NCI-H1436 treated with DMSO at 0.1 percent for 48 hours (cell line): ENCODE measurements around the gene KMT2B.

Experiments used
- DNase-seq: peaks from one replicate; lab custom pipeline; 2025; lab: John Stamatoyannopoulos, UW

Gene KMT2B

DNA sequence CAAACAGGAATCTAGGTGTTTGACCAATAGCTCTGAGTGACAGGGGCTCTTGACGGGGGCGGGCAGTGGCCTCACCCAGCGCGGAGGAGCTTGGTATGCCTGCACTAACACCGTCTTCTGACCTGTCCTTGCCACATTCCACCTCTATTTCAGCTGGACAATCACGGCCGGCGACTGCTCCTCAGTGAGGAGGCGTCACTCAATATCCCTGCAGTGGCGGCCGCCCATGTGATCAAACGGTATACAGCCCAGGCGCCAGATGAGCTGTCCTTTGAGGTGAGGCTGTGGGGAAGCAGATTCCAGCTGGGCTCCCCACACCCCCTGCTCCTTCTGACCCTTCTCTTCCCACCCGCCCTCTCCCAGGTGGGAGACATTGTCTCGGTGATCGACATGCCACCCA lies 62.3 kb downstream of the KMT2B start:
- DNase-seq: no peak

DNA sequence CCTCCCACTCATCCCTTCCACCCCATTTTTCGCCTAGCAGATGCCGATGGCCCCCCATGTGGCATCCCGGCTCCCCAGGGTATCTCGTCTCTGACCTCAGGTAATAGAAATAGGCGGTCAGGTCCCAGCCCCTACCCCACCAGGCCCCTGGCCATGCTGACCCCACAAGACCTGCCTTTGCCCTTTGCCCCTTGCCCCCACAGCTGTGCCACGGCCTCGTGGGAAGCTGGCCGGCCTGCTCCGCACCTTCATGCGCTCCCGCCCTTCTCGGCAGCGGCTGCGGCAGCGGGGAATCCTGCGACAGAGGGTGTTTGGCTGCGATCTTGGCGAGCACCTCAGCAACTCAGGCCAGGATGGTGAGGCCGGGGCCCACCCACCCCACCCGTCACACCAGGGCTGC lies 62.9 kb downstream of the KMT2B start:
- DNase-seq: no peak

DNA sequence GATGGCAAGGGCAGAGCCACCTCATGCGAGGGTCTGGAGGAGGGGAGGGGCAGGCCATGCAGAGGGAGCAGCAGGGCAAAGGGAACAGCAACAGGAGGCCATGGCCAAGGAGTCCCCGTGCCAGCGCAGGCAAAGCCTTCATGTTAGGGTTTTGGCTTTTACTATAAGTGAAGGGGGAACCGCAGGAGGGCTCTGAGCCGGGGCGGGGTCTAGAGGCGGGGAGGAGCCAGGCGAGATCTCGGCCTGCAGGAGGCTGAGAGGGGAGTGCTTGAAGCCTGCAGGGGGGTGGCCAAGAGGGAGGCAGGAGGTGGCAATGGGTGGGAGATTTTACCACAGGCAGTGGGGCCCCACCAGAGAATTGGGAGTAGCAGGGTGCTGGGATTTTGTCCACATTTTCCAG lies 63.8 kb downstream of the KMT2B start:
- no peak for DNase-seq

DNA sequence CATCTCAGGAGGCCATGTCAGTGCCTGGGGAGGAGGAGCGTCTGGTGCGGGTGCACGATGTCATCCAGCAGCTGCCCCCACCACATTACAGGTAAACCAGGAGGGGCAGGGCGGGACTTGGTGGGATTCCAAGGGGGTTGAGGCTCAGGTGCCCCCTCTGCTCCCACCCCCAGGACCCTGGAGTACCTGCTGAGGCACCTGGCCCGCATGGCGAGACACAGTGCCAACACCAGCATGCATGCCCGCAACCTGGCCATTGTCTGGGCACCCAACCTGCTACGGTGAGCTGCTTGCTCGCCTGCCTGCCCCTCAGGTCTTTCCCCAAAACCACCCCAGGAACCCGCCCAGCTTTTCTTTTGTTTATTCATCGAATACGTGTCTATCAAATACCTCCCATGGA lies 64.8 kb downstream of the KMT2B start:
- no peak for DNase-seq

DNA sequence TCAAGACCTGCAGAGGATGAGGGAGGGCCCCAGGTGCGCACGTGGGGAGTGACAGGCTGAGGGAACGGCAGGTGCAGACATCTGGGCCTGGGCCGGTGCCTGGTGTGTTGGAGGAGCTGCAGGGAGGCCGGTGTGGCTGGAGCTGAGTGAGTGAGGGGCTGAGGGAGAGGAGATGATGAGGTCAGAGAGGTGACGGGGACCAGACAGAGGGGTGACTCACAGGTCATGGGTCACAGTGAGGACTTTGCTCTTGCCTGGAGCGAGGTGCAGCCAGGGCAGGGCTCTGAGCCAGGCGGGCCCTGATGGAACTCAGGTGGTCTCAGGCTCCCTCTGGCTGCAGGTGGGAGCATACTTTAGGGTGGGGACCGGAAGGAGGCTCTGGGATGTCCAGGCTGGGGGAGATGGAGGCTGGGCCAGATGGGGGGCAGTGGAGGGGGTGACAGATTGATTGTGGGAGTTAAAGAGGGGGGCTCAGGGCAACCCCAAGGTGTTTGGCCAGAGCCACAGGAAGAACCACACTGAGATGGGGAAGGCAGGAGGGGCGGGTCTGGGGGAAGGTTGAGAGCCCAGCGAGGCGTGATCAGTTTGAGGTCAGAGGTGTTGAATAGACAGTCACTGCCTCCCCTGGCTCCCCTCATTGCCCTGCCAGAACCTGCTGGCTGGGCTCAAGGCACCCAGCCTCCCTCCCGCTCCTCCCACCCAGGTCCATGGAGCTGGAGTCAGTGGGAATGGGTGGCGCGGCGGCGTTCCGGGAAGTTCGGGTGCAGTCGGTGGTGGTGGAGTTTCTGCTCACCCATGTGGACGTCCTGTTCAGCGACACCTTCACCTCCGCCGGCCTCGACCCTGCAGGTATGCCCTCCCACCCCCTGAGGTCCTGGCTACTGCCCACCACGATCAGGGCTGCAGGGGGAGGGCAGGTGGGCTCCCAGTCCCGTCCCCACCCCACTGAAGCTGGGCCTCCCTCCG lies 65.9 kb downstream of the KMT2B start:
- no peak for DNase-seq

DNA sequence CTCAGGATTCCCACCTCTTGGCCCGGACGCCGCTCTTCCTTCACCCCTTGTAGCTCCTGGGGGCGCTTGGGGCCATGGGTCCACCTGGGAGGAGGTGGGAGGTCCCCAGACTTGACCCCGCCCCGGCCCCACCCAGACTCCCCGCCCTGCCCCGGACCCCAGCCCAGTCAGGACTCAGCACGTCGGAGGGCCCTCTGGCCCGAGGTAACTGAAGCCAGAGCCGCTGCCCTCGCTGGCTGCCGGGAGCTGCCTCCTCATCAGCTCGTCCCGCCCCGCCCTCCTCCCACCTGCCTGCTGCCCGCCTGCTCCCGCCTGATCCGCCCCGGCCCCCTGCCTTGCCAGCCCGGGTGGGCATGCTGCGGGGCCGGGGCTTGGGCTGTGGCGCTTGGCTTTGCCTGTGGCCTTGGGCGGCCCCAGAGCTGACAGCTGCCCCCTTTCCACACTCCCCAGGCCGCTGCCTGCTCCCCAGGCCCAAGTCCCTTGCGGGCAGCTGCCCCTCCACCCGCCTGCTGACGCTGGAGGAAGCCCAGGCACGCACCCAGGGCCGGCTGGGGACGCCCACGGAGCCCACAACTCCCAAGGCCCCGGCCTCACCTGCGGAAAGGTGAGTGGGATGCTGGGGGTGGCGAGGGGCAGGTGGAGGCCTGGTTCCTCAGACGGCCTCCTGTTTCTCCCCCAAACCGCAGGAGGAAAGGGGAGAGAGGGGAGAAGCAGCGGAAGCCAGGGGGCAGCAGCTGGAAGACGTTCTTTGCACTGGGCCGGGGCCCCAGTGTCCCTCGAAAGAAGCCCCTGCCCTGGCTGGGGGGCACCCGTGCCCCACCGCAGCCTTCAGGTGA lies 66.9 kb downstream of the KMT2B start:
- DNase-seq: no peak

DNA sequence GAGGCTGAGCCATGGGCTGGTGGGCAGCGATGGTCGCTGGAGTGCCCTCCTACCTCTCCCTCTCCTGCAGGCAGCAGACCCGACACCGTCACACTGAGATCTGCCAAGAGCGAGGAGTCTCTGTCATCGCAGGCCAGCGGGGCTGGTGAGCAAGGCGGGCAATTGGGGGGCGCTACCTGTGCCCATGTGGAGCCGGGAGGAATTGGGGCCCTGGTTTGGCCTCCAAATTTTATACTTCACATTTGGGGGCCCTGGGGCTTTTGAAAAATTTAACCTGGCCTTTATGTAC lies 67.5 kb downstream of the KMT2B start:
- no peak for DNase-seq

DNA sequence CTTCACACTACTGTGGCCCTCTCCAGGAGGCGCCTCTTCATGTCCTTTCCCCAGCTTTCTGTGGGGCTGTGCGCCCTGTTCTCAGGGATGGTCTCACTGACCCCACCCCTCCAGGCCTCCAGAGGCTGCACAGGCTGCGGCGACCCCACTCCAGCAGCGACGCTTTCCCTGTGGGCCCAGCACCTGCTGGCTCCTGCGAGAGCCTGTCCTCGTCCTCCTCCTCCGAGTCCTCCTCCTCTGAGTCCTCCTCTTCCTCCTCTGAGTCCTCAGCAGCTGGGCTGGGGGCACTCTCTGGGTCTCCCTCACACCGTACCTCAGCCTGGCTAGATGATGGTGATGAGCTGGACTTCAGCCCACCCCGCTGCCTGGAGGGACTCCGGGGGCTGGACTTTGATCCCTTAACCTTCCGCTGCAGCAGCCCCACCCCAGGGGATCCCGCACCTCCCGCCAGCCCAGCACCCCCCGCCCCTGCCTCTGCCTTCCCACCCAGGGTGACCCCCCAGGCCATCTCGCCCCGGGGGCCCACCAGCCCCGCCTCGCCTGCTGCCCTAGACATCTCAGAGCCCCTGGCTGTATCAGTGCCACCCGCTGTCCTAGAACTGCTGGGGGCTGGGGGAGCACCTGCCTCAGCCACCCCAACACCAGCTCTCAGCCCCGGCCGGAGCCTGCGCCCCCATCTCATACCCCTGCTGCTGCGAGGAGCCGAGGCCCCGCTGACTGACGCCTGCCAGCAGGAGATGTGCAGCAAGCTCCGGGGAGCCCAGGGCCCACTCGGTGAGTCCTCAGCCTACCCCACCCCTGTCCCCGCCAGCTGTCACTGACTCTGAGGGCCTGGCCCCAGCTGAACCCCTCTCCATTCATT lies 68.7 kb downstream of the KMT2B start:
- DNase-seq: no peak

DNA sequence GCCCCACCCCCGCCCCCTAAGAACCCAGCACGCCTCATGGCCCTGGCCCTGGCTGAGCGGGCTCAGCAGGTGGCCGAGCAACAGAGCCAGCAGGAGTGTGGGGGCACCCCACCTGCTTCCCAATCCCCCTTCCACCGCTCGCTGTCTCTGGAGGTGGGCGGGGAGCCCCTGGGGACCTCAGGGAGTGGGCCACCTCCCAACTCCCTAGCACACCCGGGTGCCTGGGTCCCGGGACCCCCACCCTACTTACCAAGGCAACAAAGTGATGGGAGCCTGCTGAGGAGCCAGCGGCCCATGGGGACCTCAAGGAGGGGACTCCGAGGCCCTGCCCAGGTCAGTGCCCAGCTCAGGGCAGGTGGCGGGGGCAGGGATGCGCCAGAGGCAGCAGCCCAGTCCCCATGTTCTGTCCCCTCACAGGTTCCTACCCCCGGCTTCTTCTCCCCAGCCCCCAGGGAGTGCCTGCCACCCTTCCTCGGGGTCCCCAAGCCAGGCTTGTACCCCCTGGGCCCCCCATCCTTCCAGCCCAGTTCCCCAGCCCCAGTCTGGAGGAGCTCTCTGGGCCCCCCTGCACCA lies 69.5 kb downstream of the KMT2B start:
- DNase-seq: no peak
